Kidney glomerular epithelial cell (primary cell): ENCODE measurements around the gene ANHX.
"Not testable (repeated sequence)": the region's sequence is repeated elsewhere in the genome, so short reads cannot be mapped to it uniquely, and the experiment has no call there.

ENCODE experiments used
- DNase-seq: peaks from one replicate; lab custom pipeline; 2025; lab: John Stamatoyannopoulos, UW

The ANHX gene

GRCh38 chr12:133235401-133236112 is at the start of gene ANHX:
Gene ANHX, minus strand, starts transcription at chr12:133235877. Its CDS starts 1,521 bp downstream, at chr12:133234356.
- DNase-seq: no peak

DNA sequence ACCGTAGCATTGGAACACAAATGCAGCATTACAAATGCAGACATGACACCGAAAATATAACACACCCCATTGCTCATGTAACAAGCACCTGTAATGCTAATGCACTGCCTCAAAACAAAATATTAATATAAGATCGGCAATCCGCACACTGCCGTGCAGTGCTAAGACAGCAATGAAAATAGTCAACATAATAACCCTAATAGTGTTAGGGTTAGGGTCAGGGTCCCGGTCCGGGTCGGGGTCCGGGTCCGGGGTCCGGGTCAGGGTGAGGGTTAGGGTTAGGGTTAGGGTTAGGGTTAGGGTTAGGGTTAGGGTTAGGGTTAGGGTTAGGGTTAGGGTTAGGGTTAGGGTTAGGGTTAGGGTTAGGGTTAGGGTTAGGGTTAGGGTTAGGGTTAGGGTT is 29.0 kb upstream of the ANHX start:
- DNase-seq: not testable (repeated sequence)

- no peak for DNase-seq
Measured at GRCh38 chr12:133264173-133264572, 28.5 kb upstream of the ANHX start.

DNA sequence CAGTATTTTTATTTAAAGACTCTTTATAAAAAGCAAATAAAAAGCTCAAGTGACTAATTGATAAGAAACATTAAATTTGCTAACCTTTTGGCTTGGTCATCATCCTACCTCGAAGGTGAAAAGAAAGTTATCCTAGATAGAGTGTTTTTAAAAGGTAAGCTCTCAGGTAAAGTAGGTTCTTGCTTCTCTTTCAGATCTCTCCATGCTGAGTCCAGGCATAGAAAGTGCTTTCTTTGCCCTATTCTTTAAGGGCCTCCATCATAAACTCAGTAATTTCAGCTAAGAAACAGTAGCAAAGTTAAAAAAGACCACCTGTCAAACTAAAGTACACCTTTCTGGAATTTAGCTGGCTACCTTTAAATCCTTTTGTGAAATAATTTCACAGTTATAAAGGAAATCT is 20.6 kb upstream of the ANHX start:
- DNase-seq: no peak

DNA sequence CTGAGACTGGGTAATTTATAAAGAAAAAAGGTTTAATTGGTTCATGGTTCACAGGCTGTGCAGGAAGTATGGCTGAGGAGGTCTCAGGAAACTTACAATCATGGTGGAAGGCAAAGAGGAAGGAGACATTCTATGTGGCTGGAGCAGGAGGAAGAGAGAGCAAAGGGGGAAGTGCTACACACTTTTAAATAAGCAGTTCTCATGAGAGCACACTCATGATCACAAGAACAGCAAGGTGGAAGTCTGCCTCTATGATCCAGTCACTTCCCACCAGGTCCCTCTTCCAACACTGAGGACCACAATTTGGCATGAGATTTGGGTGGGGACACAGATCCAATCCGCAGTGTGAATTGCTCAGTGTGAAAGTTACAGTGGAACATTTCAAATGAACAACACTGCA is 20.2 kb upstream of the ANHX start:
- DNase-seq: not testable (repeated sequence)

DNA sequence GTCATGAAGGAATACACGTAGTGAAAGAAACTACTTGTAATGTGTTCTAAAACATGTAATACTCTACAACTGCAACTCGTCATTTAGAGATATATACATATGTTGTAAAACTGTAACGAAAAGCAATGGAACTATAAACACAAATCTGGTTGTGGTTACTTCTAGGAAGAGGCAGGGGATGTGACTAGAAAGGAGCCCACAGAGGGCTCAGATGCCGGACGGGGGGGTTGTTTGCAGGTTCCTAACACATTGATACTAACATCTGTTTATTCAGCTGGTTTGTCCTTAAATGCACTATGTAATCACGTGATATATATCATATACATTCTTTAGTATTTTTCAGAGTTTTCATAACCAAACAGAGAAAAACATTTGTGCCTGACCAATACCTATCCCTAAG is 16.1 kb upstream of the ANHX start:
- no peak for DNase-seq

DNA sequence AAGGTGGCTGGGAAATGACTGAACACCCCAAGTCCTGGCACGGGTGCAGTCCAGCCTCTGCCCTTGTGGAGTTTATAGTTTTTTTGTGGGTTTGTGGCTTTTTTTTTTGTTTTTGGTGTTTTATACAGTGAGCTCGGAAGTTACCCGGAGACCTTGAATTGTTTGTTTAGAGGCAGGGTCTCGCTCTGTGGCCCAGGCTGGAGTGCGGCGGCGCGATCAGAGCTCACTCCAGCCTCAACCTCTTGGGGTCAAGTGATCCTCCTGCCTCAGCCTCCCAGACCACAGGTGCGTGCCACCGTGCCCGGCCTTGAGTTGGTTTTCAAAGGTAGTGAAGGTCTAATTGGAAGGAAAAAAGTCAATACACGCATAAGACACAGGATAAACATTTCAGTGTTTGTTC is 879 bp upstream of the ANHX start:
- no peak for DNase-seq

DNA sequence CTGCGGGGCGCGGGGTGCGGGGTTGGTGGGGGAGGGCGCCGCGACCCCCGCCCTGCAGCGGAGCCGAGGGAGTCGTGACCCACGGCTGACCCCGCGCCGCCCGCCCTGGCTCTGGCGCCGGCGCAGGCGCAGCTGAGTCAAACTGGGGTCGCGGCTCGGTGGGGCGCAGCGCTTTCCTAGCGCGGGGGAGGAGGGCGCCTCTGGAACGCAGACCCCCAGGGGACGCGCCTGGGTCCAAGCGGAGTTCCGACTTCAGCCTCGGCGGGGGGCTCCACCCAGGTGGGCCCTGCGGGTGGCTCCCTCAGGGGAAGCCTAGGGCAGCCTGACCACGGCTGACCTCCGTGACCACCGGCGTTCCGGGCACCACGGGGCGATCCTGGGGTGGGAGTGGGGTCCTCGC is 467 bp upstream of the ANHX start:
- DNase-seq: no peak

GRCh38 chr12:133234971-133235370 is 706 bp downstream of the ANHX start:
- no peak for DNase-seq

DNA sequence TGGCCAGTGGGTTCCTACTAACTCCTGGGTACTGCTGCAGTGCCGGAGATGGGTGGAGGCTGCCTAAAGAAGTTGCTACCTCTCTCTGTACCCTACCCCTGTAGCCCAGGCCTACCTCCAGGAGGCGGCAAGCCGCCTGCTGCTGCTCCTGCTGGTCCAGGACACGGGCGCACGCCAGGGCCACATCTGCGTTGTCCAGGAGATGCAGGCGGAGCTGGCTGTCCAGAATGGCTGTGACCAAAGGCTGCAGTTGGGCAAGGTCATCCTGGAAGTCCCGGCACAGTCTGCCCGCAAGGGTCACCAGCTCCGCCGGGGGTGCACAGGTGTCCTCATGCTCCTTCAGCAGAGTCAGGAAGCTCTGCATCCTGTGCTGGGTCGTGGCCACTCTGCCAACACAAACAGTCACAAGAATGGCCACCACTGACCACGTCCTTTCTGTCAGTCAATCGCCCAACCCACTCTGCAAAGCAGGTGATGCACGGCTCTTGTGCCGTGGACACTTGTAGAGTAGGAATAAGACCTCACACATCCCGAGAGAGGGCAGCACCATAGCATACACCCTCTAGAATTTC is 1.6 kb downstream of the ANHX start:
- no peak for DNase-seq

GRCh38 chr12:133233006-133233405 is 2.7 kb downstream of the ANHX start:
- DNase-seq: no peak

- DNase-seq: no peak
Measured at GRCh38 chr12:133231001-133231400, 4.7 kb downstream of the ANHX start.

DNA sequence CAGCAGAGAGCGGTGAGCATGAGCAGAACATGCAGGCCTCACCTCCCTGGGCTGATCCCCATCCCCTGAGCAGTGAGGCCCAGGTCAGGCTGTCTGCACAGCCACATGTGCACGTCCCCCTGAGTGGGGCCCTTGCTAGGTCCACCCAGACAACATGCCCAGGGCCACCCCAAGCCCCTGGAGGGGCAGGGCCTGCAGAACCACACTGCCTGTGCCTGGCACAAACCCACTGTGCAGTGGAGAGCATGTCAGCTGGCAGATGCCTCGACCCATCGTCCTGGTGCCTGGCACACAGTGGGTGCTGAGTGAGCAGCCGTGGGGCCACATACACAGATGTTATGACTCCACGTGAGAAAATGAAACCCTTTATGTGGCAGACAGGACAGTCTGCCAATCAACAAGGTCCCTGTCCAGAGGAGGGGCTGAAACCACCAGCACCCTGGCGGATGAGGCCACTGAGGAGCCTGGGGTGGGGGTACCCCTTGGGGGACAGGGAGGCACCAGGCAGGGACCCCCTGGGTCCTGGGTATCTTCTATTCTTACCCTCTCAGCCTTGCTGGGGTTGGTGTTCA is 8.3 kb downstream of the ANHX start:
- DNase-seq: no peak

DNA sequence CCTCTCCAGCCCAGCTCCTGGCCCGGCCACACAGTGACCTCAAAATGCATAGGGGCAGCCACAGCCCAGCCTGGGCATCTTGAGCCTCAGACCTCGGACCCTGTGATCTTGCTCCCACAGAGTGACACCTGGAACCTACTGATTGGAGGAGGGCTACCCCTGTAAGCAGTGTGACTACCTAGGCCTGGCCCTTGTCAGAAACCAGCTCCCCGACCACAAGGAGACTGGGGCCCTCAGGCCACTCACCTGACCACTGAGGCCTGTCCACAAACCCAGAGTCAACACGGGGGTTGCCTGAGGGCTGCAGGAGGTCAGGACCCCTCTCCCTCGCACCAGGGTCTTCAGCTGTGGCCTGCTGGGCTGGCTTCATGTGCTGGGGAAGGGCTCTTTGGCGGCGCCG is 9.0 kb downstream of the ANHX start:
- no peak for DNase-seq

DNA sequence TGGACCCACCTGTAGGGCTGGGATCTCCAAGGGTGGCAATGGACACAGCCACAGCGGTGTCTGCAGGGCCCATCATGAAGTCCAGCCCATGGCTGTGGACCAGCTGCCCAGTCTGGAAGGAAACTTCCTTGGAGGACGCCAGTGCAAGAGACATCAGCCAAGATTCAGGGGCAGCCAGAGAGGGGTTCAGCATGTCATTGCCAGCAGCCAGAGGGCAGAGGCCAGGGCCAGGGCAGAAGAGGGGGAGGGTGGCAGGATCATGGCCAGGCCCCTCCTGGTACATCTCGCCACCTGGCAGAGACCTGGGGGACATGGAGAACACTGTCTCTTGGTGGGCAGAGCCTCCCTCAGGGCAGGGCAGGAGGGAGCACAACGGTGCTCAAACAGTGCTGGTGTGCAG is 10.2 kb downstream of the ANHX start:
- DNase-seq: no peak

GRCh38 chr12:133222211-133222610 is 13.5 kb downstream of the ANHX start:
- no peak for DNase-seq

GRCh38 chr12:133221241-133221640 is 14.4 kb downstream of the ANHX start:
- no peak for DNase-seq

DNA sequence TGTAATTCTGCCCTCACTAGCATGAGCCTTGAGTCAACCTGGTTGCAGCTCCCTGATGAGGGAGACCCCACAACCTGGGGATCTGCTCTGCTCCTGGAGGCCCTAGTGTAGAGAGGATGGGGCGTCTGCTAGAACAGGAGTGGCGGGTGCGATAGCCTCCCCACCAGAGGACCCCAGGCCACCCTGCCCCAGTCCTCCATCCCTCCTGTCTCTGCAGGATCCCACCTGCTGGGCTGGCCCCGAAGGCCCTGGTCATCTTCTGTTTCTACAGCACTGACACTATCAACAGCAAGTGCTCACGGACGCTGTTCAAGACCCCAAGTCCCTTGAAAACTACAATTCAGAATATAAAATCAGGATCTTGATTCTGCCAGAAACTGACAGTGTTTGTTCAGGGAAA is 15.2 kb downstream of the ANHX start:
- DNase-seq: no peak

DNA sequence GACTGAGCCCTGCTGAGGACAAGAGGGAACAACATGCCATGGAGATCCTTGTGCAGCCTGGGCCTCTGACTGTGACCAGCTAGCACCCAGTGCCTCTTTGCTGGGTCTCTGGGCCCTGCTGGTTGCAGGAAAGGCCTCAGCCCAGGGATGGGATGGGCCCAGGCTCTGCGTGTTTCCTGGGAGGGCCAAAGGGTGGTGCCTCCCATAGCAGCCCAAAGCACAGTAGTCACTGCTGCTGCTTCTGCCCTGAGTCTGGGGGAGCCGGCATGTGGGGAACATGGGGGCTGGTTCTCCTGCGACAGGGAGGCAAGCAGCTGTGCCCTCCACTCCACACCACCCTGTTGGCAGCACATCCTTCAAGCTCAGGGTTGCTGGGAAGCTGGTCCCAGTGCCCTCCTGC is 18.5 kb downstream of the ANHX start:
- DNase-seq: no peak

DNA sequence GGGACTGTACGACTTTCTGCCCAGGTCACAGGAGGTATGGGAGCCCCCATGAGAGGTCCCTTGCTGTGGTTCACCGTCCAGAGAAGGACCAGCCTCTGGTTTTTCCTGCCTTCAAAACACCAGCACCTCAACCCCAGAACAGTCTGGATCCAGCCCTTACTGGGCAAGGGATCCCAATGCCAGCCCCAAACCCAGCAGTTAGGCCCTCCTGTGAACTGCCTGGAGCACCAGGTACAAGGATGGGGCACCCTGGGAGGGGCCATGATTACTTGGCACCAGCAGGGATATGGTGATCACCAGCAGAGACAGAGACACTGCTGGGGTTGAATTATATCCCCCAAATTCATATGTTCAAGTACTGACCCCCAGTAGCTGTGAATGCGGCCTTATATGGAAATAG is 20.0 kb downstream of the ANHX start:
- no peak for DNase-seq

DNA sequence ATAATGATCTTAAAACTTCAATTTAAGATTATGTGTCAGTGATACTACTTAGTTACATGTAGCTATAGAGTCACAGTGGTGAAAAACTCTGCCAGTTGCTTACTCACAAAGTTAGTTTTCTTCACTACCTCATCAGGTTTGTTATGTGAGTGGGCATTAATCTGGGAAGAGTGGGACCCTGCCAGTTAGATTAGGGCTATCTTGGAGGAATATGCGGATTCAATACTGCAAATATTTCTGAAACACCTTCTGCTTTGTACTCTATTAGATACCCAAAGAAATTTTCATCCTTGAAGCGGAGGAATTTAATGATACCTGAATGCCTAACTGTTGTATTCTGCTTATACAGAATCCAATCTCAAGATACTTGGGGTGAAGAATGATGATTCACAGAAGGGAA is 29.3 kb downstream of the ANHX start:
- no peak for DNase-seq

DNA sequence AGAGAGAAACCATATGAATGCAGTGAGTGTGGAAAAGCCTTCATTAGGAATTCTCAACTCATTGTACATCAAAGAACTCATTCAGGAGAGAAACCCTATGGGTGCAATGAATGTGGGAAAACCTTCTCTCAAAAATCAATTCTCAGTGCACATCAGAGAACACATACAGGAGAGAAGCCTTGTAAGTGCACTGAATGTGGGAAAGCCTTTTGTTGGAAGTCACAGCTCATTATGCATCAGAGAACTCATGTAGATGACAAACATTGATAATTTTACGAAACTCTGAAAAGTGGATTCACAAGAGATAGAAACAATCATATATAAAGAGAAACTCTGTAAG is 31.4 kb downstream of the ANHX start:
- no peak for DNase-seq

- DNase-seq: no peak
Measured at GRCh38 chr12:133203344-133204263, 32.1 kb downstream of the ANHX start.
